ENCODE results near the gene KRI1. TPM values are rescaled to one million over a fixed set of nuclear protein-coding genes. Genes with fewer than 3 reads are reported as not detected.

Gene KRI1
- polyA plus RNA-seq, 1 experiment: 11.3 TPM

- Histone ChIP-seq H3K27me3 (ENCODE audit: control insufficient read depth, insufficient read depth, low read length) (no peaks in the 10 kb centered on the region), H3K9me3 (ENCODE audit: control insufficient read depth, insufficient read depth, low read length) (peaks cover 9% of the 10 kb centered on the region), H3K27ac (ENCODE audit: low read depth, low read length) (no peak overlapping the region), H3K4me3 (ENCODE audit: low read depth, low read length) (no peak overlapping the region)
- TF ChIP-seq CTCF (IDR thresholded peaks at IDR 0.05; ENCODE audit: low read depth, low read length): no peak
- no peak for DNase-seq (ENCODE audit: low read depth, low spot score)
- POLR2A ChIA-PET: no interaction called here
- CTCF ChIA-PET: interaction anchor here (0.8 kb wide), 1 partner anchor 15 kb away, joined by 3 read pairs; no protein-coding TSS in a partner anchor
These were observed 17.0 kb downstream of the KRI1 start for GRCh38 chr19:10548746-10549276.

DNA sequence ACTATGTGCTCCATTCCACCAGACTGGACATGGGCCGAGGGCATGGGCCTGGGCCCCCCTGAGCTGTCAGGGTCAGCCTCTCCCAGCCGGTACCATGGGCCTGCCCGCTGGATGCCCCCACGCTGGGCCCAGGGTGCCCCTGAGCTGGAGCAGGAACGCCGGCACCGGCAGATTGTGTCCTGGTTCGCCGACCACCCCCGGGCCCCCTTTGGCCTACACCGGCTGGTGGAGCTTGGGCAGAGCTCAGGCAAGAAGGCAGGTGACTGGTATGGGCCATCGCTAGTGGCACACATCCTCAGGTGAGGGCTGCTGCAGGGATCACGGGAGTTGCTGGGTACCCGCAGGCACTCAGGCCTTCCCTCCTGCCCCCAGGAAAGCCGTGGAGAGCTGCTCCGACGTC, 19.0 kb downstream of the KRI1 start:
- ChIA-PET CTCF (interaction anchor here (0.7 kb wide), 1 partner anchor 121 kb away, joined by 3 read pairs; no protein-coding TSS in a partner anchor), POLR2A (no interaction called here)
- no peak overlapping the region for H3K4me3 ChIP-seq (ENCODE audit: low read depth, low read length)
- no peaks in the 10 kb centered on the region for H3K27me3 ChIP-seq (ENCODE audit: control insufficient read depth, insufficient read depth, low read length)
- no peak for TF ChIP-seq CTCF (IDR thresholded peaks at IDR 0.05; ENCODE audit: low read depth, low read length)
- no peaks in the 10 kb centered on the region; the same call in 1 of the 2 replicates for H3K9me3 ChIP-seq (ENCODE audit: control insufficient read depth, insufficient read depth, low read length)
- no peak overlapping the region for H3K27ac ChIP-seq (ENCODE audit: low read depth, low read length)
- DNase-seq (ENCODE audit: low read depth, low spot score): no peak

DNA sequence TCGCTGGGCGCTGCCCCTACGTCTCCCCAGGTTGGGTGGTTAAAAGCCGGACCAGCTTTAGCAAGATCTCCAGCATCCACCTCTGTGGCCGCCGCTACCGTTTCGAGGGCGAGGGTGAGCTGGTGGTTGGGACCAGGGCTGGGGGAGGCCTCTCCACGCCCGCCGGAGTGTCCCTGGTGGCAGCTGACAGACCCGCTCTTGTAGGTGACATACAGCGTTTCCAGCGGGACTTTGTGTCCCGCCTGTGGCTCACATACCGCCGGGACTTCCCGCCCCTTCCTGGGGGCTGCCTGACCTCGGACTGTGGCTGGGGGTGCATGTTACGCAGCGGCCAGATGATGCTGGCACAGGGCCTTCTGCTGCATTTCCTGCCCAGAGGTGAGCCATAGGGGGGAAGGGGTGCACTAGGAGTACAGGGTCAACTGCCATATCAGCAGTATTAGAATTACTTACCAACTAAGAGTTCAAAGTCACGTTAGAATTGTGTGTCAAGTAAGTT, 21.0 kb downstream of the KRI1 start:
- peak overlapping the region; percentile 80 for H3K4me3 ChIP-seq (ENCODE audit: low read depth, low read length)
- ChIA-PET CTCF (interaction anchor here (0.5 kb wide), 1 partner anchor 63 kb away, joined by 3 read pairs; no protein-coding TSS in a partner anchor), POLR2A (no interaction called here)
- no peaks in the 10 kb centered on the region for H3K27me3 ChIP-seq (ENCODE audit: control insufficient read depth, insufficient read depth, low read length)
- TF ChIP-seq CTCF (IDR thresholded peaks at IDR 0.05; ENCODE audit: low read depth, low read length): no peak
- H3K27ac ChIP-seq (ENCODE audit: low read depth, low read length): no peak overlapping the region
- no peaks in the 10 kb centered on the region; the same call in 1 of the 2 replicates for H3K9me3 ChIP-seq (ENCODE audit: control insufficient read depth, insufficient read depth, low read length)
- no peak for DNase-seq (ENCODE audit: low read depth, low spot score)

- DNase-seq (ENCODE audit: low read depth, low spot score): no peak
- Histone ChIP-seq H3K27ac (ENCODE audit: low read depth, low read length) (no peak overlapping the region), H3K9me3 (ENCODE audit: control insufficient read depth, insufficient read depth, low read length) (no peaks in the 10 kb centered on the region; the same call in 1 of the 2 replicates), H3K27me3 (ENCODE audit: control insufficient read depth, insufficient read depth, low read length) (no peaks in the 10 kb centered on the region), H3K4me3 (ENCODE audit: low read depth, low read length) (peak overlapping the region; percentile 80)
- no peak for TF ChIP-seq CTCF (IDR thresholded peaks at IDR 0.05; ENCODE audit: low read depth, low read length)
- ChIA-PET CTCF (no interaction called here), POLR2A (no interaction called here)
These were observed 21.5 kb downstream of the KRI1 start for GRCh38 chr19:10544242-10544752.

All from AG04450 (cell line).